Measurements from ENCODE around the gene METRN. TPM values are rescaled to one million over a fixed set of nuclear protein-coding genes. Genes with fewer than 3 reads are reported as not detected.

METRN gene
- total RNA-seq, 1 donor from 2014 or later = 30.4 TPM

DNA sequence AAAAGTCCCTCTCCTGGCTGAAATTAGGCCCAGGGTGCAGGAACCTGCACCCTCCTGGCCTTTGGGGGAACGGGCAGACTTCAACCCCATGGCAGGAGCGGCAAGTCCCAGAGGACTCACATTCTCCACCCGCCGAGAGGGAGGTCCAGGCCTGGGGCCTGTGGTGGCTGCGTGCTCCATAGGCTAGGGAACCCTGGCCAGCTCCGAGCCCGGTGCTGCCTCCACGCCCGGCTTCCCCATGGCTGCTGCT lies 11.2 kb downstream of the METRN start:
- H3K27ac ChIP-seq = no peak overlapping the region
- H3K4me1 ChIP-seq = peaks cover 27% of the 10 kb centered on the region
- no peaks in the 10 kb centered on the region for H3K36me3 ChIP-seq
- peak overlapping the region; percentile 58 for H3K4me3 ChIP-seq
- no peaks in the 10 kb centered on the region for H3K9me3 ChIP-seq
- DNase-seq (no peak), ATAC-seq (no peak)
- TF ChIP-seq, protein P1, sequence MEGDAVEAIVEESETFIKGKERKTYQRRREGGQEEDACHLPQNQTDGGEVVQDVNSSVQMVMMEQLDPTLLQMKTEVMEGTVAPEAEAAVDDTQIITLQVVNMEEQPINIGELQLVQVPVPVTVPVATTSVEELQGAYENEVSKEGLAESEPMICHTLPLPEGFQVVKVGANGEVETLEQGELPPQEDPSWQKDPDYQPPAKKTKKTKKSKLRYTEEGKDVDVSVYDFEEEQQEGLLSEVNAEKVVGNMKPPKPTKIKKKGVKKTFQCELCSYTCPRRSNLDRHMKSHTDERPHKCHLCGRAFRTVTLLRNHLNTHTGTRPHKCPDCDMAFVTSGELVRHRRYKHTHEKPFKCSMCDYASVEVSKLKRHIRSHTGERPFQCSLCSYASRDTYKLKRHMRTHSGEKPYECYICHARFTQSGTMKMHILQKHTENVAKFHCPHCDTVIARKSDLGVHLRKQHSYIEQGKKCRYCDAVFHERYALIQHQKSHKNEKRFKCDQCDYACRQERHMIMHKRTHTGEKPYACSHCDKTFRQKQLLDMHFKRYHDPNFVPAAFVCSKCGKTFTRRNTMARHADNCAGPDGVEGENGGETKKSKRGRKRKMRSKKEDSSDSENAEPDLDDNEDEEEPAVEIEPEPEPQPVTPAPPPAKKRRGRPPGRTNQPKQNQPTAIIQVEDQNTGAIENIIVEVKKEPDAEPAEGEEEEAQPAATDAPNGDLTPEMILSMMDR (IDR thresholded peaks at IDR 0.05) = no peak
- intact Hi-C loops (cut with DNase I) = no loop called here
- peaks cover 16% of the 10 kb centered on the region for H3K27me3 ChIP-seq

DNA sequence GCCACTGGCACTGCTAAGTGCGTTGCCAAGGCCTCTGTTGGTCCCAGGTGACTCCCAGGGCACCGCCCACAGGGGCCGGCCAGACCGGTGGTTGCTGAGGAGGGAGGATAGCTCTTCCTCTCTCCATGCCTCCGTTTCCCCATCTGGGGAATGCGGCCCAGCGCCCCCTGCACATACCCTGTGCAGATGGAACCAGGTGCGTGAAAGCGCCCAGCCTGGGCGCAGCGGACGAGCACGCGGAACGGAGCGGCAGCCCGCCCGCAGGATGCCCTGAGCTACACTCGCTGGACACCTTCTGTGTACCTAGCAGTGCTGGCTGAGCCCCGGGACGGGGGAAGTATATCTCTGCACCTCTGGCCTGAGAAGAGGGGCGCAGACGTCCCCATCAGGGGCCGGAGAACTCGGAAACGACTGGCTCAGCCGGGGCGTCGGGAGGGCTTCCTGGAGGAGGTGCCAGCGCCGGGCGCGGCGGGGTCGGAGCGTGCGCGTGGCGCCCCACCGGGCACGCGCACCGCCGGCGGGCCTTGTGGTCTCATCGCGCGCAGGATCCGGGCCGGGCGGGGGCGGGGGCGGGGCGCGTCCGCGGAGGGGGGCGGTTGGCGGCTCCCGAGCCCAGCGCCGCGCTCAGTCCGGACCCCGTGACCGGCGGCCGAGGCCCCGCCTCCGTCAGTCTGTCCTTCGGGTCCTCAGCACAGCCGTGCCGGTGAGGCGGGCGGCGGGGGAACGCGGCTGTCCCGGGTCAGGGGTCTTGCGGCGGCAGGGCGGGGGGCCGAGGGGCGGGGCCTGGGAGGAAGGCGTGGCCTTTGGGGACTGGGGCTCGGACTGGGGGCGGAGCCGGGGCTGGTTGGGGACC lies 11.7 kb downstream of the METRN start, which contains the start of the genes CCDC78 and HAGHL:
Gene CCDC78 (minus strand): TSS at position 6 of the 853 bp plus-strand sequence. CDS start 76 bp downstream, outside the sequence.
Gene HAGHL (plus strand): TSS at position 669 of the 853 bp plus-strand sequence. CDS start 404 bp downstream, outside the sequence.
- peak; percentile 42 for ATAC-seq
- Histone ChIP-seq H3K9me3 (no peaks in the 10 kb centered on the region), H3K4me1 (peaks cover 25% of the 10 kb centered on the region), H3K4me3 (peak within 1 kb of the TSS; percentile 58), H3K27ac (peak within 1 kb of the TSS; percentile 47), H3K36me3 (peaks cover under 1% of the 10 kb centered on the region), H3K27me3 (peaks cover 16% of the 10 kb centered on the region)
- TF ChIP-seq, protein P1 (IDR thresholded peaks at IDR 0.05) = no peak
- intact Hi-C loops (cut with DNase I) = no loop called here
- DNase-seq = peak; percentile 82

DNA sequence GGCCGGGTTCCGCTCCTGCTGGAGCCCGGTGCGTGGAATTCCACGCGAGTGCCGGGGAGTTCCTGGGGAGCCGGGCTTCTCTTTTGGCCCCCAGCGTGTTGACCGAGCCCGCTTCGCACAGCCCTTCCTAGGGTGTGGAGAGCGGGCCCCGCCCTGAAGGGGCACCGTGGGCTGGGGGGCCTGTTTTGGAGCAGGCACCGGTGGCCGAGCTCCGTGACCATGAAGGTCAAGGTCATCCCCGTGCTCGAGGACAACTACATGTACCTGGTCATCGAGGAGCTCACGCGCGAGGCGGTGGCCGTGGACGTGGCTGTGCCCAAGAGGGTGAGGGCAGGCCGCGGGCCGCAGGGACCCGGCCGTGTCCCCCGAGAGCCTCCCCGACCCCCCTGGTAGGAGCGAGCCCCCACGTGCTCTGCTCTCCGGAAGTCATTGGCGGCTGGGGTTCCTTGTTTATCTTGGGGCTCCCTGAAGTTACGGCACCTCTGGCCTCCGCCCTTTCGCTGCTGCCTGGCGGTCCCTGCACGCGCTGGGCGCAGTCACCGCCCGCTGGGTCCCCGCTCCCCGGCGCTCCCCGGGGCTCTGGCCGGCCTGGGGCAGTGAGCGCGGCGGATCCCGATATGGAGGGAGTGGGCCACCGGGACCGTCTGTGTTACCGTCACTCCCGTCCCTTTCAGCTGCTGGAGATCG lies 12.5 kb downstream of the METRN start:
- Histone ChIP-seq H3K36me3 (peaks cover 8% of the 10 kb centered on the region), H3K27ac (peak overlapping the region; percentile 47), H3K9me3 (no peaks in the 10 kb centered on the region), H3K4me3 (peak overlapping the region; percentile 58), H3K27me3 (peaks cover 16% of the 10 kb centered on the region), H3K4me1 (peaks cover 20% of the 10 kb centered on the region)
- intact Hi-C loops (cut with DNase I) = no loop called here
- TF ChIP-seq, protein P1 (IDR thresholded peaks at IDR 0.05) = no peak
- DNase-seq = no peak
- peak; percentile 1 for ATAC-seq

DNA sequence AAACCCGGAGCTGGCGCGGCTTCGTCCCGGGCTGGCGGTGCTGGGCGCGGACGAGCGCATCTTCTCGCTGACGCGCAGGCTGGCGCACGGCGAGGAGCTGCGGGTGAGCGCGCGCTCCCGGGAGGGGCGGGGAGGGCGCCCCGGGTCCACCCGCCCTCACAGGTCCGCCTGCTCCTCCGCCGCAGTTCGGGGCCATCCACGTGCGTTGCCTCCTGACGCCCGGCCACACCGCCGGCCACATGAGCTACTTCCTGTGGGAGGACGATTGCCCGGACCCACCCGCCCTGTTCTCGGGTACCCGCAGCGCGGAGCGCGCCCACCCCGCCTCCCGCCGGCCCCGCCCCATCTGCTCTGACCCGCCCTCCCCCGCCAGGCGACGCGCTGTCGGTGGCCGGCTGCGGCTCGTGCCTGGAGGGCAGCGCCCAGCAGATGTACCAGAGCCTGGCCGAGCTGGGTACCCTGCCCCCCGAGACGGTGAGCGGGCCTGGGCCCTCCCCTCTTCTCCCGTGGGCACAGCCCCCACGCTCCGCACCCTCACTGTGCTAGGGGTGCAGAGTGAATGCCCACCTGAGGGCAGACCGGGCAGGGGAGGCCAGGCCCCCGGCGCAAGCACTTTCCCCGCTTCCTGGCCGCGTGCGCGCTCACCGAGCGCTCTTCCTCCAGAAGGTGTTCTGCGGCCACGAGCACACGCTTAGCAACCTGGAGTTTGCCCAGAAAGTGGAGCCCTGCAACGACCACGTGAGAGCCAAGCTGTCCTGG lies 13.4 kb downstream of the METRN start:
- Histone ChIP-seq H3K36me3 (peaks cover 8% of the 10 kb centered on the region), H3K27ac (no peak overlapping the region), H3K9me3 (no peaks in the 10 kb centered on the region), H3K4me3 (peak overlapping the region; percentile 58), H3K27me3 (peaks cover 16% of the 10 kb centered on the region), H3K4me1 (peaks cover 20% of the 10 kb centered on the region)
- DNase-seq = peak; percentile 88
- peak; percentile 69 for ATAC-seq
- TF ChIP-seq, protein P1 (IDR thresholded peaks at IDR 0.05) = no peak
- intact Hi-C loops (cut with DNase I) = no loop called here

DNA sequence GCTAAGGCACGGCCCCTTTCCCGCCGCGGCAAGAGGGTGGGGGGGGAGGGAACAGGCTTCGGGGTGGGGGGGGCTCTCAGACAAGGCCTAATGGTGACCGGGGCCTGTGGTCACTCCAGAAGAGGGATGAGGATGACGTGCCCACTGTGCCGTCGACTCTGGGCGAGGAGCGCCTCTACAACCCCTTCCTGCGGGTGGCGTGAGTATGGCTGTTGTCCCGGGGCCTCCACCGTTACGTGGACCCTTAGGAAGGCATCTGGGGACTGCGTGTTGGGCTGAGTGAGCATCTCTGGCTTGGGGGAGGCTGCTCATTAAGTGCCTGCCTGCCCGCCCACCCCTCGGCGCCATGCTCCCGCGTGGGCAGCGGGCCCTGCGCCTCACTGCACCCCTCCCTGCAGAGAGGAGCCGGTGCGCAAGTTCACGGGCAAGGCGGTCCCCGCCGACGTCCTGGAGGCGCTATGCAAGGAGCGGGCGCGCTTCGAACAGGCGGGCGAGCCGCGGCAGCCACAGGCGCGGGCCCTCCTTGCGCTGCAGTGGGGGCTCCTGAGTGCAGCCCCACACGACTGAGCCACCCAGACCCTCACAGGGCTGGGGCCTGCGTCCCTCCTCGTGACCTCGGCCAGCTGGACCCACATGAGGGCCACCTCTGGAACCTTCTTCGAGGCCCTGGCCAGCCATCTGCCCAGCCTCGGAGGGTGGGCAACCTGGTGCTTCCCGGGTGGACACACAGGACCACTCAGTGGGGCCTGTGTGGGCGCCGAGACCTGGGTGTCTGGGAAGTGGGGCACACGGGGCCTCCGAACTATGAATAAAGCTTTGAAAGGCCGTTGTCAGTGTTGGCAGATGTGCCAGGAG lies 14.2 kb downstream of the METRN start:
- no peak overlapping the region for H3K4me3 ChIP-seq
- H3K27ac ChIP-seq = no peak overlapping the region
- DNase-seq = peak; percentile 67
- TF ChIP-seq, protein P1 (IDR thresholded peaks at IDR 0.05) = no peak
- intact Hi-C loops (cut with DNase I) = no loop called here
- H3K36me3 ChIP-seq = peaks cover 8% of the 10 kb centered on the region
- no peak for ATAC-seq
- H3K4me1 ChIP-seq = peaks cover 20% of the 10 kb centered on the region
- no peaks in the 10 kb centered on the region for H3K9me3 ChIP-seq
- H3K27me3 ChIP-seq = peaks cover 16% of the 10 kb centered on the region

All from upper lobe of right lung (tissue), 1 donor.